Kidney capillary endothelial cell (primary cell): Measurements from ENCODE around the gene ANXA9.

Experiments
- DNase-seq: peaks from one replicate; pipeline ENCODE4 v3.0.0-alpha.2; 2018; ENCODE audit warnings: low spot score

The ANXA9 gene

GRCh38 chr1:151003180-151003579 lies 21.1 kb downstream of the ANXA9 start:
- DNase-seq: no peak

DNA sequence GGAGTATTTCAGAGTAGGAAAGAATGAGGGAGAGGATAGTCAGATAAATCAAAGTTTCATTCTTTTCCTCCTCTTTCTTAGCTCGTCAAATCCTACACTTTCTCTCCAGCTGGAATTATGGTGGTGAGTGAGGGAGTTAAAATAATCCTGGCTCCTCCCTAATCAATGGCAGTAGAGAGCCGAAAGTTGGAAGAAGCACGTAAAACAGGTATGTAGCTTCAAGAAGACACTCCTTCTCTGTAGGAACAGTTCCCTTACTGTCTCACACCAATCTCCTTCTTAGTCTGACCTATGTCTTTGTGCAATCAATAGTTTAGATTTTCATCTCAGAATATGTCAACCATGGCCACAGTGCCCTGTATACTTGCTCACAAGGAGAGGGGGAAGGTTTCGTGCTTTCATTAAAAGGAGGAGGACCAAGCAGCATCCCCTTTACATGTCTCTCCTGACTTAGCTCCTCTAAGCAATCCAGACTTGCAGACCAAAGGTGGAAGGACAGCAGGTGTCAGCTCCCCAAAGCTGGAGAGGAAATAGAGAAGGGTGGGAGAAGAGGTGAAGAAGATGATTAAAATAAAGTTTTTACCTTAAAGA lies 23.7 kb downstream of the ANXA9 start:
- no peak for DNase-seq

- DNase-seq: peak; percentile 64
Measured at GRCh38 chr1:151006327-151007052, 24.4 kb downstream of the ANXA9 start, which contains the start of gene MINDY1. Gene MINDY1, minus strand, starts transcription at chr1:151006902. Its CDS starts 4,285 bp downstream, at chr1:151002617.

DNA sequence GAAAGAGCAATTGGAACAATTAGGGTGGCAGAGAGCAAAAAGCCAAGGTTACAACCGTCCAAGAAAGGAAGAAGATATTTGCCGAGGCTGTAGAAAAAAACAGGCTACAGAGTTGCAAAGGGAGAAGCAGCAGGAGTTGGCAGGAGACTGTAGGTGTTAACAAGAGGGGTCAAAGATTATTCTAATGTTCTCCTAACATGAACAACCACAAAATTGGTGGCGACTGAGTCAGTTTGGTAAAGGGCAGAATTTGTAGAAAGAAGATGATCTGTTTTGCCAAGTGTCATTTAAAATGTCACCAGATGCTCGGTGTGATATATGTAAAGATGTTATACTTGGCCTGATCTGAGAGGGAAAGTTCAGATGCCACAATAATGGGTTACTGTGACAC lies 25.8 kb downstream of the ANXA9 start:
- no peak for DNase-seq

DNA sequence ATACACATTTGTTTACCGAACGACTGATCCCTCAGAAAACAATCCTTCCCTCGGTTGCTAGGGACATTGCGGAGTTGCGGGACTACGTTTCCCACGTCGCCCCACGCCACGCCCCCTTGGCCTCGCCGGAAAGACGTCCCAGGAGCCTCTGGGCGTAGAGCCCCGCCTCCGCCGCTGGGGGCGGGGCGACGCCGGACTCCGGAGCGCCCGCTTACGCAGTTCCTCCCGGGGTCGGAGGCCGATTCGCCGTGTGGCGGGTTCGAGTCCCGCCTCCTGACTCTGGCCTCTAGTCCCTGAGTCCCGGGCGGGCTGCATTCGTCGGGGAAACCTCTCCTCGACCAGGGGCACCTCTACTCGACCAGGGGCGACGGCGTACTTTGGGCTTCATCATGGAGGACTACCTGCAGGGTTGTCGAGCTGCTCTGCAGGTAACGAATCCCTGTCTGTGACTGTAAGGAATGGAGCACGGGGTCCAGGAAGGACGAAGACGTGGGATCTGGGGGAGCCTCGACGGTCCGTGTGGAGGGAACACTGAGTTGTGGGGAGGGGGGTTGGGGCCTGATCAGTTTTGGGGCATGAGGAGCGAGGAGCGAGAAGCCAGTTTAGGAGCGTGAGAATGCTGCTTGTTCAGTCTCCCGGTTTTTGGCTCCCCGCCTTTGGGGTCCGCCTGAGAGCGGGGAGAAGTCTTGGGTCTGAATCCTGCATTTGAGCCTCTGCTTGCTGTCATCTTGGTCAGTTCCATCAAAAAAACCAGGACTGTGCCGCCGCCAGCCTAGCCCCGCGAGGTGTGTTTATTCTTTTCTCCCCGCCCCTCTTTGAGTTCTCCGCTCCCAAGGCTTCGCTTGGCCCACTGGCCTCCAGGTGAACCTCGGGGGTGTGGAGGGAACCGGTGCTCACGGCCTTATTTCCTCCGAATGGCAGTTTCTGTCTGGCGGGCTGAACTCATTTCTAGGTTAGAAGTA lies 26.4 kb downstream of the ANXA9 start, which contains the start of gene PRUNE1:
TSS of gene PRUNE1 (plus strand) at position 206 of the 962 bp plus-strand sequence. CDS start at position 390, 184 bp downstream.
- peak; percentile 98 for DNase-seq

DNA sequence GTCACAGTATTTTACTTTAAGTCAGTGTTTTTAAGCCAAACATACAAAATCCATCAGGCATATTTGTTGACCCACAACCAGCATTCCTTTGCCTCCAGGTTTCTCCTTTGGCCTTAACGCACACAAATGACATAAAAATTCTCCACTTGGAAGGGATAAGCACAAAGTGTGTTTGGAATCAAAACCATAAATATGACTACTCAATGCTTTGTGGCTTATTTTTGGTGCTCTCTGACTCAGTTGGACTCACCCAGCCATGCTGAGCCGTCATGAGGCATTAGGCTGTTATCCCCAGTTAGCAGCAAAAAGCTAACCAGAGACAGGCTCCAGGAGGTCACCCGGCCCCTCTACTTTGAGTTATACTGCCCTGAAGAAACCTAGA lies 27.1 kb downstream of the ANXA9 start:
- DNase-seq: no peak

DNA sequence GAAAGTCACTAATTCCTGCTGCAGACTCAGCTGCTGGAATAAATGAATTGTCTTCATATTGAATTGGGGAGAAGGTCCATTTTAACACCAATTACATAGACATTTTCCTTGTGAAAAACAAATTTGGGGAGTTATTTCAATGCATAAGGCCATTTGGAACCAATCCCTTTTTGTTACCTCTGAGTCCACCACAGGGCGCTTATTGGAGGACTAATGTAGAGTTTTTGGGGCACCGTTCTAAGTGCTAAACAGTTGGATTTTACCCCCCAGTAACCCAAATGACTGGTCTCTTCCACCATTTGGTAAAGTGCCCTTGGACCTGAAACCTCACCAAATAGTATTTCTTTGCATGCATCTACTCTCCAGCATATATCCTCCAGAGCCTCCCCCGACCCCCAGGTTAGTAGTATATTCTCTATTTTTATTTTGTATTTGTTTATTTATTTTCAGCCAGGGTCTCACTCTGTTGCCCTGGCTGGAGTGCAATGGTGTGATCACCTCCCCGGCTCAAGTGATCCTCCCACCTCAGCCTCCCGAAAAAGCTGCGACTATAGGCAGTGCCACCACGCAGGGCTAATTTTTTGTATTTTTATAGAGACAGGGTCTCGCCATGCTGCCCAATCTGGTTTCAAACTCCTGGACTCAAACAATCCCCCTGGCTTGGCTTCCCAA lies 27.7 kb downstream of the ANXA9 start:
- DNase-seq: no peak

GRCh38 chr1:151010346-151010726 lies 28.2 kb downstream of the ANXA9 start:
- no peak for DNase-seq

- DNase-seq: no peak
Measured at GRCh38 chr1:151011154-151011850, 29.2 kb downstream of the ANXA9 start.

GRCh38 chr1:151012684-151013471 lies 30.8 kb downstream of the ANXA9 start:
- DNase-seq: no peak

GRCh38 chr1:151013518-151013917 lies 31.4 kb downstream of the ANXA9 start:
- no peak for DNase-seq

DNA sequence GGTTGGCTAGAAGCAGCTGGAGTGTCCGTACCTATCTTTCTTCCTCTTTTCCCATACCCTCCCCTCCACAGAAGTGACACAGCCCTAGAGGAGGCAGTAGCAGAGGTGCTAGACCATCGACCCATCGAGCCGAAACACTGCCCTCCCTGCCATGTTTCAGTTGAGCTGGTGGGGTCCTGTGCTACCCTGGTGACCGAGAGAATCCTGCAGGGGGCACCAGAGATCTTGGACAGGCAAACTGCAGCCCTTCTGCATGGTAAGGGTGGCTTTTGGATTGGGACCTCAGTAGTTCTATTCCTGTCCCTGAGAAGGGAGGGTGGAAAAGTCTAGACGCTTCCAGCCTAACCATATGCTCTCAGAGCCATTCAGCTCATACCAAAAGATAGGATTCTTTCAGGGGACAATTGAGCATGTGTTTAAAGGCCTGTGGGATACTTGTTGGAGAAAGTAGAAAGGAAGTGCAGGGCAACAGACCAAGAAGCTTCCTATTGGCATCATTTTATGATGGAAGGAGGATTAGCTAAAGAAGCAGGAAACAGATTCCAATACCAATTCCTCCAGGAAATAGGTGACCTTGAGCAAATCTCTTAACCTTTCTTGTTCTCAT lies 42.6 kb downstream of the ANXA9 start:
- DNase-seq: peak; percentile 39

DNA sequence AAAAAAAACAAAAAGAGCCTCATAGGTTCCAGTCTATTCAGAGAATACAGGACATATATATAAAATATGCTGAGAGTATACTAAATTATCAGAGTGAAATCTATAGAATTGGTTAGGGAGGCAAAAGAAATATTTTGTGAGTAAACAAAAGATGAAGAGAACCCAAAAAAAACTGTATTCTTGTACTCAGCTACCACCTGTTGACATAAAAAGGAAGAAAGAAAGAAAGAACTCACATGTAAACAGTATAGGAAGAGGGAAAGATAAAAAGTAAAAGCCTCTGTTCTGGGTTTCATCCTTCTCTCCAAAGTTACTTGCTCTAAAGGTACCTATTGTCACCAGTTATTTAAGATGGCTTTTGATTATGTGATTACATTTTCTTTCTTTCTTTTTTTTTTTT lies 44.4 kb downstream of the ANXA9 start:
- no peak for DNase-seq

GRCh38 chr1:151032164-151032563 lies 50.1 kb downstream of the ANXA9 start:
- no peak for DNase-seq

GRCh38 chr1:151035167-151035566 lies 53.1 kb downstream of the ANXA9 start:
- no peak for DNase-seq

DNA sequence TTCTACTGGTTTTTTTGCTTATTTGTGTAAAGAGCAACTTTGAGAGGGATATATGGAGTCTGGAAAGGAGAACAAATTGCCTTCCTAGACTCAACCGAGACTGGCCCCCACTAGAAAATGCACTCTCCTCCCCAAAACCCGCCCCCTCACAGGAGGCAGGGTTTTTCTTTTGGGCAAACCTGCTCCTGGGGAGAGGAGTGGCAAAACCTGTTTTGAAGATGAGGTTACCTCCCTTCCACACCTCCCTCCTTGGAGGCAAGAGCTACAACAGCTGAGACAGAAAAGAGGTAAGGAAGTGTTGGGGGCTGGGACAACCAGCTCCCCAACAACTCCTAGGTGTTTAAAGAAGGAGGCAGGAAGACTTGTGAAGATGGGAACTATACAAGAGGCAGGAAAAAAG lies 54.3 kb downstream of the ANXA9 start, which contains the start of gene BNIPL:
TSS of gene BNIPL (plus strand) at position 231 of the 400 bp plus-strand sequence. CDS start at position 371, 140 bp downstream.
- no peak for DNase-seq

- no peak for DNase-seq
Measured at GRCh38 chr1:151037032-151037431, 54.9 kb downstream of the ANXA9 start.

DNA sequence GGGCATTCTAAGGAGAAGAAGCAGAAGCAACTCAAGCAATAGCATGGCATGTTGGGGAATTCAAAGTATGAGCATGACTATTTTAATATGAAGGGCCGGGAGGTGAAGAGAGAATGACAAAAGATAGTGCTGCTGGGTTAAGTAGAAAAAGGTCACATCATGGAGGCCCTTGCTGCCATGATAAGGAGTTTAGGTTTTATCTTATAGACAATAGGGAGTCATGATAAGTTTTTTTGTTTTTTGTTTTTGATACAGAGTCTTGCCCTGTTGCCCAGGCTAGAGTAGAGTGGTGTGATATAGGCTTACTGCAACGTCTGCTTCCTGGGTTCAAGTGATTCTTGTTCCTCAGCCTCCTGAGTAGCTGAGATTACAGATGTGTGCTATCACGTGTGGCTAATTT lies 57.4 kb downstream of the ANXA9 start:
- no peak for DNase-seq

GRCh38 chr1:151043163-151043562 lies 61.1 kb downstream of the ANXA9 start:
- no peak for DNase-seq
